Keratinocyte (primary cell): ENCODE data around the gene IFIT3.

ENCODE experiments used
- CTCF ChIP-seq, 3 experiments: IDR thresholded peaks in 1 of 3; conservative IDR thresholded peaks in 1 of 3; optimal IDR thresholded peaks in 1 of 3; 2 replicates in 2 of 3; 3 replicates in 1 of 3; pipeline versions ENCODE3 to v1.5.1; 2011; ENCODE audit warnings: low read length in 3 of 3, mild to moderate bottlenecking in 3 of 3, moderate library complexity in 2 of 3, control low read depth in 1 of 3, inconsistent platforms in 1 of 3; ENCODE audit not compliant: insufficient read depth in 2 of 3; ENCODE audit errors: extremely low read depth in 1 of 3
- EZH2 ChIP-seq: IDR thresholded peaks from one replicate; pipeline ENCODE4 v1.6.1; 2012; ENCODE audit warnings: inconsistent platforms, mild to moderate bottlenecking, low read length, moderate library complexity

- TF ChIP-seq CTCF (optimal IDR thresholded peaks at IDR 0.05 in 1 of 3, IDR thresholded peaks at IDR 0.05 in 1 of 3, conservative IDR thresholded peaks at IDR 0.05 in 1 of 3; ENCODE audit: extremely low read depth in 1 of 3, insufficient read depth in 2 of 3, low read length in 3 of 3) (no peak), EZH2 (no peak)
Measured at GRCh38 chr10:89278900-89279392, 48.9 kb upstream of the IFIT3 start.
